ENCODE measurements around the gene PC. TPM values are rescaled to one million over a fixed set of nuclear protein-coding genes. Genes with fewer than 3 reads are reported as not detected.

Gene PC
- total and polyA plus RNA-seq, 2 experiments from 2014 or later = 18.3 to 21.7 TPM

DNA sequence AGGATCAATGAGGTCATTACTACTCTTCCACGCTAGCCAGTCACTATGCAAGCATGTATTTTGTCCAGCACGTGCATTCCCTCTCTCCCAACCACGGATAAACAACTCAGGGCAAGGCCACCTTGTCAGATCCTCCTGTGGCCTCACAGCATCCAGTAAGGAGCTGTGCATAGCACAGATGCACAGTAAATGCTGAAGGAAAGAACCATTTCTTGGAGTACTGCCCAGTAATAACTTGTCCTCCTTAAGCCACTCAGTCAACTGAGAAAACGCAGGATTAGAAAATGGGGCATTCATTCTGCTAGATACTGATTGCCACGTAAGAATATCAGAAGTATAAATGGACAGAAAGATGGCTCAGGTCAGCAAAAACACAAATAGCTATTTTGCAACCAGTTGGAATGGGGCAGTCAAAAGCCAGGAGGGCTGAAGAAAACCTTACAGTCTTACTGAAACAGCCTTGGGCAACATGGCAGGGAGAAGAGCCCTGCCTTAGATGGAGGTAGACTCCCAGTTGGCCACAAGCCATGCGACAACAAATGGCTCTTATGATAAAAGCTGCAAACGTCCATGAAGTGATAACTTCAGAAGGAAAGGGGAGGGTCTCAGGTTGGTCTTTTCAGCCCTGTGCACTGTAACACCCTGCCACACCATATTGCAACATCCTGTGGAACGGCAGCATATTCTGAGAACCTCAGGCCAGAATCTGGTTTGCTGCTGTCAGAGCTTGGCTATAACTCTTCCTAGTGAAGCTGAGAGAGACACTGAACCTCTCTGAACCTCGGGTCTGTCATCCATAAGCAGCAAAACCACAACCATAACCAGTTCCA is 23.0 kb downstream of the PC start (continued):
- TF ChIP-seq ETS1 (IDR thresholded peaks at IDR 0.05) (no peak), NANOG (IDR thresholded peaks at IDR 0.05; ENCODE audit: borderline replicate concordance) (no peak), JUNB (IDR thresholded peaks at IDR 0.05; ENCODE audit: unreplicated experiment) (no peak), CTCF (conservative IDR thresholded peaks at IDR 0.05; ENCODE audit: low read depth in 2 of 2) (no peak), ZNF331 (CRISPR knock-in tag; IDR thresholded peaks at IDR 0.05; ENCODE audit: low read depth) (no peak)

GRCh38 chr11:66933531-66933930 is 24.7 kb downstream of the PC start:
- H3K27ac ChIP-seq (ENCODE audit: low read depth) = no peak overlapping the region
- H3K4me1 Mint-ChIP-seq = peaks cover 6% of the 10 kb centered on the region; the same call in 2 of the 3 replicates
- no peak for ATAC-seq
- TF ChIP-seq ETS1 (IDR thresholded peaks at IDR 0.05) (no peak), REST (IDR thresholded peaks at IDR 0.05; ENCODE audit: unreplicated experiment) (no peak), CTCF (conservative IDR thresholded peaks at IDR 0.05; ENCODE audit: low read depth in 2 of 2) (no peak), NANOG (IDR thresholded peaks at IDR 0.05; ENCODE audit: borderline replicate concordance) (no peak), ZNF114 (CRISPR knock-in tag; IDR thresholded peaks at IDR 0.05) (no peak), POLR2AphosphoS5 (IDR thresholded peaks at IDR 0.05; ENCODE audit: low read depth) (no peak), EZH2 (IDR thresholded peaks at IDR 0.05; ENCODE audit: low read depth, unreplicated experiment) (no peak), STAT1 (IDR thresholded peaks at IDR 0.05; ENCODE audit: unreplicated experiment) (no peak), CREB1 (CRISPR knock-in tag; IDR thresholded peaks at IDR 0.05; ENCODE audit: low read depth) (no peak), ZNF331 (CRISPR knock-in tag; IDR thresholded peaks at IDR 0.05; ENCODE audit: low read depth) (no peak)

More at GRCh38 chr11:66933531-66933930, 24.7 kb downstream of the PC start:
- no peak overlapping the region for H2AFZ ChIP-seq
- H3K27me3 Mint-ChIP-seq (ENCODE audit: insufficient read depth, low read depth, poor library complexity) = no peaks in the 10 kb centered on the region
- no peaks in the 10 kb centered on the region for H3K36me3 ChIP-seq (ENCODE audit: insufficient read depth)
- no peaks in the 10 kb centered on the region for H3K27me3 ChIP-seq (ENCODE audit: insufficient read depth)
- H3F3A ChIP-seq (replicated peaks; ENCODE audit: low read depth) = no peaks in the 10 kb centered on the region
- no peak overlapping the region for H3K4me2 ChIP-seq
- H3K9me2 ChIP-seq (ENCODE audit: insufficient read depth) = no peaks in the 10 kb centered on the region
- H3K36me3 Mint-ChIP-seq (ENCODE audit: low read depth) = no peaks in the 10 kb centered on the region
- H3K4me3 ChIP-seq = no peak overlapping the region
- no peaks in the 10 kb centered on the region for H3K79me2 ChIP-seq (replicated peaks; ENCODE audit: insufficient read depth)
- H3K9me3 Mint-ChIP-seq = no peaks in the 10 kb centered on the region
- no peaks in the 10 kb centered on the region for H4K20me1 ChIP-seq (replicated peaks; ENCODE audit: insufficient read depth)
- H3K27ac Mint-ChIP-seq = no peak overlapping the region; the same call in 1 of the 2 replicates
- no peak for DNase-seq (ENCODE audit: low spot score)
- H3K4me3 Mint-ChIP-seq = no peak overlapping the region
- no peaks in the 10 kb centered on the region for H3K4me1 ChIP-seq (ENCODE audit: insufficient read depth)
